ENCODE results near the gene CPS1. TPM values are rescaled to one million over a fixed set of nuclear protein-coding genes. Genes with fewer than 3 reads are reported as not detected.

CPS1 gene
- total RNA-seq, 4 donors from 2014 or later: 0.29 to 10.8 (median 5.5) TPM

DNA sequence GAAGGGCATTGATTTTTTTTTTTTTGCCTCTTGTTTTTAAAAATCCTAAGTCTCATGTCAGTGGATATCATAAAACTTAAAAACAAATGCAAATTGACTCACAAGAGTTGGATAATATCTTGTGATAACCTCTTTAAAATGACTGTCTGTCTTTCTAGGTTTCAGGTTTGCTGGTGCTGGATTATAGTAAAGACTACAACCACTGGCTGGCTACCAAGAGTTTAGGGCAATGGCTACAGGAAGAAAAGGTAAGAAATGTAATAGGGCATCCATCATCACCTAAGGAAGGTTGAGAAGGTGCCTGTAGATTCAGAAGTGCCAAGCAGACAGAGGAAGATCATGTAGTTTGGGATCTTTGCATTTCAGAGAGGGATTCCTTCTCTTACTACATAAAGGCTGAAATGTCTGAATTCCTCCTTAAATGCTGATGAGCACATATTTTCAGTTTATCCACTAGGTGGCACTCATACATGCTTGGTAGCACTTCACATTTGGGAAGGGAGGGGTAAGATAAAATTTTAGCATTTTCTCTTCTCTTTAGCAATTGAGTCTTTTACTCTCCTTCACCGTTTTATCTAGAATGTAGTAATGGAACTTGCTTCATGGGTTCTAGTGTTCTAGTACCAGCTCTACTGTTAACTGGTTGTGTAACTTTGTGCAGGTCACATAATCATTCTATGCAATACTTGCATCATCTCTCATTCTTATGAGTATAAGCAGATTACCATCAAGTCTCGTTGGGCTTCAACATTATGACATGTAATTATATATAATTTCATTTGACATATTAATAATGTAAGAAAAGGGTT is 21.1 kb downstream of the CPS1 start:
- Histone ChIP-seq H3K36me3 (no peaks in the 10 kb centered on the region), H3K4me1 (no peaks in the 10 kb centered on the region), H3K9me3 (no peaks in the 10 kb centered on the region), H3K27ac (no peak overlapping the region), H3K27me3 (no peaks in the 10 kb centered on the region), H3K4me3 (no peak overlapping the region)
- intact Hi-C loops (cut with DNase I; ENCODE audit: low total_unique reads): no loop called here
- no peak for TF ChIP-seq POLR2A (IDR thresholded peaks at IDR 0.05)
- TF ChIP-seq, protein P1, sequence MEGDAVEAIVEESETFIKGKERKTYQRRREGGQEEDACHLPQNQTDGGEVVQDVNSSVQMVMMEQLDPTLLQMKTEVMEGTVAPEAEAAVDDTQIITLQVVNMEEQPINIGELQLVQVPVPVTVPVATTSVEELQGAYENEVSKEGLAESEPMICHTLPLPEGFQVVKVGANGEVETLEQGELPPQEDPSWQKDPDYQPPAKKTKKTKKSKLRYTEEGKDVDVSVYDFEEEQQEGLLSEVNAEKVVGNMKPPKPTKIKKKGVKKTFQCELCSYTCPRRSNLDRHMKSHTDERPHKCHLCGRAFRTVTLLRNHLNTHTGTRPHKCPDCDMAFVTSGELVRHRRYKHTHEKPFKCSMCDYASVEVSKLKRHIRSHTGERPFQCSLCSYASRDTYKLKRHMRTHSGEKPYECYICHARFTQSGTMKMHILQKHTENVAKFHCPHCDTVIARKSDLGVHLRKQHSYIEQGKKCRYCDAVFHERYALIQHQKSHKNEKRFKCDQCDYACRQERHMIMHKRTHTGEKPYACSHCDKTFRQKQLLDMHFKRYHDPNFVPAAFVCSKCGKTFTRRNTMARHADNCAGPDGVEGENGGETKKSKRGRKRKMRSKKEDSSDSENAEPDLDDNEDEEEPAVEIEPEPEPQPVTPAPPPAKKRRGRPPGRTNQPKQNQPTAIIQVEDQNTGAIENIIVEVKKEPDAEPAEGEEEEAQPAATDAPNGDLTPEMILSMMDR (IDR thresholded peaks at IDR 0.05): peak; percentile 21 to 40 (median 30)
- DNase-seq: no peak

DNA sequence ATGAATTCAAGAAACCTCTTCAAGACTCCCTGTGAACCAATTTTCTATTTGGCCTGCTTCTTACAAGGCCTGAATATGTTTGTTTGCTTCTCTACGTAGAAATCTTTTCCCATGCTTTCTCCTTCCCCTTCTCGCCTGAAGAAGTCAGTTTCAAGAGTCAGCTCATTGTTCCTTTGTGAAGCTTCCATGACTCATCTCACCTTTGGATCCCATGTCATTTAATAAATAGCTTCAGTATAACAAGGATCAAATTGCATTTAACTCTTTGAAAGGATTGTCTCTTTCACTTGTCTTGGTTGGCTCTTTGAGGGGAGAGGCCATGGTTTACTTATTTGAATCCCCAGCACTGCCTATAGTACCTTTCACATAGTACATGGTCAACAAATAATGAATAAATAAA is 28.4 kb downstream of the CPS1 start:
- no peak for TF ChIP-seq POLR2A (IDR thresholded peaks at IDR 0.05)
- TF ChIP-seq, protein P1 (IDR thresholded peaks at IDR 0.05): no peak
- Histone ChIP-seq H3K36me3 (no peaks in the 10 kb centered on the region), H3K27ac (no peak overlapping the region), H3K4me1 (no peaks in the 10 kb centered on the region), H3K27me3 (no peaks in the 10 kb centered on the region), H3K9me3 (no peaks in the 10 kb centered on the region), H3K4me3 (no peak overlapping the region)
- no peak for DNase-seq
- intact Hi-C loops (cut with DNase I; ENCODE audit: low total_unique reads): no loop called here

DNA sequence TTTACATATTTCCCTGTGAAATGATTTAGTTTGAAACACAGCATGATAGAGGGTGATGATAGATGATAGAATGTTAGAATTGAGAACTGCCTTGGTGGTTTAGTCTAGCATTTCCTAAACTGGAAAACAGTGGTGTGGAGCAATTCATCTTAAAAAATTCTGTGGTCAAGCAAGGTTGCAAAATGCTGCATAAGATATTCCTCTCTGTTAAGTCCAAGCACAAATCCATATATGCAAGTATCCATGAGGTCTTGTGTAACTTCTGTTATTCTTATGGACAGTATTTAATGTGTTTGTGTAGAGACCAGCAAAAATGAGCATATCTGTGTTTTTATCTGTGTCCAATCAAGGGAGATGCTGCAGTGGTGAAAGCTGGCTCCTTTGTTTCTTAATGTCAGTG is 30.0 kb downstream of the CPS1 start:
- H3K27me3 ChIP-seq: no peaks in the 10 kb centered on the region
- H3K27ac ChIP-seq: no peak overlapping the region
- TF ChIP-seq, protein P1 (IDR thresholded peaks at IDR 0.05): no peak
- TF ChIP-seq POLR2A (IDR thresholded peaks at IDR 0.05): no peak
- H3K36me3 ChIP-seq: no peaks in the 10 kb centered on the region
- H3K4me1 ChIP-seq: no peaks in the 10 kb centered on the region
- no peaks in the 10 kb centered on the region for H3K9me3 ChIP-seq
- intact Hi-C loops (cut with DNase I; ENCODE audit: low total_unique reads): no loop called here
- DNase-seq: no peak
- no peak overlapping the region for H3K4me3 ChIP-seq

DNA sequence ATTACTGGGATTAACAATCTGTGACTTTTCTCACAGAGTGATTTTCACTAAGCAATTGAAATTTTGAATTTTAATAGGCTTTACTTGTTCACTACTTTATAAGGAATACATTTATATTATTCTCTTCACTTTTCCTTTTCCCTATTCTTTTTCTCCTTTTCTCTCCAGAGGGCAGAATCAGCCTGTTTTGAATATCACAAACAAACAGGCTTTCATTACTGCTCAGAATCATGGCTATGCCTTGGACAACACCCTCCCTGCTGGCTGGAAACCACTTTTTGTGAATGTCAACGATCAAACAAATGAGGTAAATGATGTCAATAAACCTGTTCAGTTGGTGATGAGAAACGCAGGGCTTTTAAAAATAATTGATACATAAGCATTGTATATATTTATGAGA is 35.3 kb downstream of the CPS1 start:
- intact Hi-C loops (cut with DNase I; ENCODE audit: low total_unique reads): no loop called here
- no peaks in the 10 kb centered on the region for H3K4me1 ChIP-seq
- no peaks in the 10 kb centered on the region for H3K27me3 ChIP-seq
- no peak overlapping the region for H3K4me3 ChIP-seq
- no peaks in the 10 kb centered on the region for H3K36me3 ChIP-seq
- TF ChIP-seq POLR2A (IDR thresholded peaks at IDR 0.05): no peak
- TF ChIP-seq, protein P1 (IDR thresholded peaks at IDR 0.05): no peak
- no peak for DNase-seq
- no peaks in the 10 kb centered on the region for H3K9me3 ChIP-seq
- H3K27ac ChIP-seq: no peak overlapping the region

DNA sequence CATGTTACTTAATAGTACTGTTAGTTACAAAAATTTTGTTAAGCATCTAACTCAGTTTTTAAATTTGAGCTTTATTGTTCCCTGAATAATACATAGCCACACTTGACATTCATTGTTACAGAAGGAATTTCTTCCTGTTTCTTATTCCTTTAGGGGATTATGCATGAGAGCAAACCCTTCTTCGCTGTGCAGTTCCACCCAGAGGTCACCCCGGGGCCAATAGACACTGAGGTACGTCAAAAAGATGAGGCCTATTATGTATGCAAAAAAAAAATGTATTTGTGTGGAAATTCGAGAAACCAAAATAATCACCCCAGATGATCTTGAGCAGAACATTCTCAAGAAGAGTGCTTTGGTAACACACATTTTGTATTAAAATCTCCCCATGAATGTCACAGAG is 36.3 kb downstream of the CPS1 start:
- intact Hi-C loops (cut with DNase I; ENCODE audit: low total_unique reads): no loop called here
- no peak for DNase-seq
- H3K27ac ChIP-seq: no peak overlapping the region
- H3K36me3 ChIP-seq: no peaks in the 10 kb centered on the region
- no peaks in the 10 kb centered on the region for H3K4me1 ChIP-seq
- no peaks in the 10 kb centered on the region for H3K27me3 ChIP-seq
- H3K9me3 ChIP-seq: no peaks in the 10 kb centered on the region
- TF ChIP-seq, protein P1 (IDR thresholded peaks at IDR 0.05): no peak
- TF ChIP-seq POLR2A (IDR thresholded peaks at IDR 0.05): no peak
- H3K4me3 ChIP-seq: no peak overlapping the region

Data from uterus (tissue), 4 donors.